Putamen (tissue), 1 donor: ENCODE results near the gene FLNC.
A peak's percentile ranks its signal among the peaks of the same experiment; 100 is the strongest.

Source experiments
- DNase-seq: peaks from one replicate; pipeline ENCODE4 v3.0.0-alpha.2; 2016; ENCODE audit warnings: low spot score

Gene FLNC

GRCh38 chr7:128801003-128801402 lies 29.2 kb upstream of the FLNC start:
- DNase-seq, result no peak

GRCh38 chr7:128801667-128802418 lies 28.4 kb upstream of the FLNC start:
- DNase-seq, result no peak

GRCh38 chr7:128804484-128804883 lies 25.7 kb upstream of the FLNC start:
- no peak for DNase-seq

GRCh38 chr7:128805225-128805624 lies 25.0 kb upstream of the FLNC start:
- no peak for DNase-seq

- no peak for DNase-seq
These were observed 23.0 kb upstream of the FLNC start for GRCh38 chr7:128807191-128807590.

GRCh38 chr7:128809363-128809762 lies 20.8 kb upstream of the FLNC start:
- DNase-seq, result no peak

- DNase-seq, result no peak
These were observed 19.7 kb upstream of the FLNC start for GRCh38 chr7:128810473-128810872.

GRCh38 chr7:128810997-128811396 lies 19.2 kb upstream of the FLNC start:
- DNase-seq, result no peak

- no peak for DNase-seq
These were observed 18.4 kb upstream of the FLNC start for GRCh38 chr7:128811631-128812430.

GRCh38 chr7:128812514-128813168 lies 17.6 kb upstream of the FLNC start:
- DNase-seq, result no peak

GRCh38 chr7:128814499-128814898 lies 15.7 kb upstream of the FLNC start:
- DNase-seq, result peak; percentile 76

GRCh38 chr7:128815289-128815942 lies 14.8 kb upstream of the FLNC start:
- no peak for DNase-seq

GRCh38 chr7:128818694-128819093 lies 11.5 kb upstream of the FLNC start:
- DNase-seq, result no peak

- no peak for DNase-seq
These were observed 8.5 kb upstream of the FLNC start for GRCh38 chr7:128821724-128822123.

GRCh38 chr7:128826512-128826911 lies 3.7 kb upstream of the FLNC start:
- no peak for DNase-seq

GRCh38 chr7:128826916-128827247 lies 3.3 kb upstream of the FLNC start:
- no peak for DNase-seq

GRCh38 chr7:128827248-128827958 lies 2.8 kb upstream of the FLNC start:
- no peak for DNase-seq

- DNase-seq, result no peak
These were observed 2.1 kb upstream of the FLNC start for GRCh38 chr7:128827971-128828711.

- DNase-seq, result no peak
These were observed 627 bp upstream of the FLNC start for GRCh38 chr7:128829391-128830166.
